Fibroblast of villous mesenchyme (primary cell): ENCODE results near the gene AQP3. TPM values are rescaled to one million over a fixed set of nuclear protein-coding genes. Genes with fewer than 3 reads are reported as not detected.
"Not testable (repeated sequence)": the region's sequence is repeated elsewhere in the genome, so short reads cannot be mapped to it uniquely, and the experiment has no call there.

Source experiments
- DNase-seq: peaks from one replicate; pipeline ENCODE4 v3.0.0-alpha.2; 2010; ENCODE audit warnings: low read depth
- H3K4me3 ChIP-seq: 2 replicates; pipeline ENCODE4 v1.5.1; 2011; ENCODE audit warnings: low read depth, mild to moderate bottlenecking, low read length
- CTCF ChIP-seq: IDR thresholded peaks from 2 replicates; pipeline ENCODE4 v1.5.1; 2012; ENCODE audit warnings: low read depth, mild to moderate bottlenecking, low read length; ENCODE audit not compliant: insufficient read depth
- small RNA-seq: library from RNA; depleted of rRNA; stranded (forward); fragments of <200 nt; gene quantifications from one replicate; pipeline ENCODE3, GENCODE V24; 2012
- total RNA-seq: library from RNA; depleted of rRNA; stranded (reverse); fragments of >200 nt; gene quantifications from 2 replicates; pipeline ENCODE4 v1.2.3, GENCODE V29; 2012

AQP3 gene
- total RNA-seq, 1 donor = 0.86 TPM

- no peak for TF ChIP-seq CTCF
- no peak for DNase-seq
- no peak overlapping the region for H3K4me3 ChIP-seq
Observed at GRCh38 chr9:33393581-33393980, 53.8 kb downstream of the AQP3 start.

GRCh38 chr9:33392591-33393021, 54.8 kb downstream of the AQP3 start:
- not testable (repeated sequence) for H3K4me3 ChIP-seq, DNase-seq

Small RNA genes within 50 kb of the gene (small RNA-seq; reads per million reads assigned to genes)
- not detected for gene AL356218.2
- not detected for gene MIR6851

Other genes starting within 250 kb of the AQP3 start
- not detected in 2 replicates for gene SPINK4, start 207.4 kb downstream of the AQP3 start, total RNA-seq
- 9.1 and 21.6 TPM in 2 replicates for gene BAG1, start 182.9 kb downstream of the AQP3 start, total RNA-seq
- 62.2 and 81.6 TPM in 2 replicates for gene CHMP5, start 182.5 kb downstream of the AQP3 start, total RNA-seq
- gene NFX1, start 157.1 kb downstream of the AQP3 start, total RNA-seq = 24.2 and 26.7 TPM in 2 replicates
- gene AQP7, start 45.0 kb downstream of the AQP3 start, total RNA-seq = not detected in 2 replicates
- gene NOL6, start 26.3 kb upstream of the AQP3 start, total RNA-seq = 30.9 and 32.4 TPM in 2 replicates
- 0.97 TPM in 1 of 2 replicates, not detected in the other for gene ANKRD18B, start 76.7 kb upstream of the AQP3 start, total RNA-seq